GM23338 (cell line): ENCODE data around the gene MAN1A2. TPM values are rescaled to one million over a fixed set of nuclear protein-coding genes. Genes with fewer than 3 reads are reported as not detected.

ENCODE experiments used
- ATAC-seq: fragments of 200-7000 bp; cut with Tn5 transposase; 3 replicates; pipeline ENCODE4 v1.9.1; 2020
- DNase-seq: peaks from one replicate; pipeline ENCODE4 v3.0.0-alpha.2; 2015; ENCODE audit warnings: low spot score
- H2AFZ ChIP-seq: fragments of 200-600 bp; sonication (generic); 2 replicates; pipeline ENCODE4 v1.8.0; 2016; ENCODE audit warnings: antibody characterized with exemption, mild to moderate bottlenecking, moderate library complexity
- H3F3A ChIP-seq: fragments of 200-600 bp; sonication (generic); replicated peaks from 2 replicates; pipeline ENCODE4 v1.8.0; 2017; ENCODE audit warnings: antibody characterized with exemption, mixed run types, low read depth
- H3K27ac ChIP-seq: fragments of 200-600 bp; sonication (generic); 2 replicates; pipeline ENCODE4 v1.6.1; 2016; ENCODE audit warnings: low read depth
- H3K27me3 ChIP-seq: fragments of 200-600 bp; sonication (generic); 2 replicates; pipeline ENCODE4 v1.8.0; 2016; ENCODE audit warnings: mild to moderate bottlenecking, mixed run types, moderate library complexity; ENCODE audit not compliant: insufficient read depth
- H3K36me3 ChIP-seq: fragments of 200-600 bp; sonication (generic); 2 replicates; pipeline ENCODE4 v1.8.0; 2016; ENCODE audit warnings: mild to moderate bottlenecking; ENCODE audit not compliant: insufficient read depth
- H3K4me1 ChIP-seq: fragments of 200-600 bp; sonication (generic); 2 replicates; pipeline ENCODE4 v1.8.0; 2016; ENCODE audit warnings: mild to moderate bottlenecking, moderate library complexity; ENCODE audit not compliant: insufficient read depth
- H3K4me2 ChIP-seq: fragments of 200-600 bp; sonication (generic); 2 replicates; pipeline ENCODE4 v1.7.1; 2017; ENCODE audit warnings: mixed run types
- H3K4me3 ChIP-seq: fragments of 200-600 bp; sonication (generic); 2 replicates; pipeline ENCODE4 v1.6.1; 2016; ENCODE audit warnings: mixed run types
- H3K79me2 ChIP-seq: fragments of 200-600 bp; sonication (generic); replicated peaks from 2 replicates; pipeline ENCODE4 v1.8.0; 2017; ENCODE audit warnings: mild to moderate bottlenecking; ENCODE audit not compliant: insufficient read depth
- H3K9me2 ChIP-seq: fragments of 200-600 bp; sonication (generic); 2 replicates; pipeline ENCODE4 v1.8.0; 2017; ENCODE audit not compliant: insufficient read depth
- H4K20me1 ChIP-seq: fragments of 200-600 bp; sonication (generic); replicated peaks from 2 replicates; pipeline ENCODE4 v1.8.0; 2017; ENCODE audit warnings: mild to moderate bottlenecking; ENCODE audit not compliant: insufficient read depth
- H3K27ac Mint-ChIP-seq: 2 replicates; pipeline ENCODE4 v1.8.0; 2020; ENCODE audit warnings: inconsistent platforms, mild to moderate bottlenecking, moderate library complexity, mixed read lengths
- H3K27me3 Mint-ChIP-seq: 3 replicates; pipeline ENCODE4 v1.8.0; 2022; ENCODE audit warnings: low read depth, mild to moderate bottlenecking, moderate library complexity, mixed read lengths, inconsistent platforms; ENCODE audit not compliant: insufficient read depth, poor library complexity
- H3K36me3 Mint-ChIP-seq: 3 replicates; pipeline ENCODE4 v1.8.0; 2021; ENCODE audit warnings: low read depth, mild to moderate bottlenecking, inconsistent platforms, moderate library complexity, mixed read lengths
- H3K4me1 Mint-ChIP-seq: 3 replicates; pipeline ENCODE4 v1.8.0; 2020; ENCODE audit warnings: mild to moderate bottlenecking, inconsistent platforms, mixed read lengths
- H3K4me3 Mint-ChIP-seq: 3 replicates; pipeline ENCODE4 v1.8.0; 2021; ENCODE audit warnings: moderate library complexity, mild to moderate bottlenecking, inconsistent platforms, mixed read lengths
- H3K9me3 Mint-ChIP-seq: 3 replicates; pipeline ENCODE4 v1.8.0; 2020; ENCODE audit warnings: moderate library complexity, mild to moderate bottlenecking, inconsistent platforms, mixed read lengths
- CREB1 ChIP-seq: fragments of 250-450 bp; sonication (Bioruptor Pico); IDR thresholded peaks from 2 replicates; pipeline ENCODE4 v1.5.0; 2020; ENCODE audit warnings: low read depth, mild to moderate bottlenecking, moderate library complexity
- EZH2phosphoT487 ChIP-seq: fragments of 200-600 bp; sonication (generic); IDR thresholded peaks from one replicate; pipeline ENCODE4 v1.8.1; 2018; ENCODE audit warnings: antibody characterized with exemption; ENCODE audit not compliant: unreplicated experiment
- JUNB ChIP-seq: IDR thresholded peaks from one replicate; pipeline ENCODE4 v1.6.1; 2016; ENCODE audit warnings: antibody characterized with exemption; ENCODE audit not compliant: unreplicated experiment
- NANOG ChIP-seq: IDR thresholded peaks from 2 replicates; pipeline ENCODE4 v1.6.1; 2016; ENCODE audit warnings: antibody characterized with exemption, borderline replicate concordance
- POLR2AphosphoS5 ChIP-seq: IDR thresholded peaks from 2 replicates; pipeline ENCODE4 v1.6.1; 2016; ENCODE audit warnings: antibody characterized with exemption, low read depth
- STAT1 ChIP-seq: IDR thresholded peaks from one replicate; pipeline ENCODE4 v1.6.1; 2016; ENCODE audit warnings: antibody characterized with exemption; ENCODE audit not compliant: unreplicated experiment
- polyA plus RNA-seq: library from polyadenylated mRNA; unstranded; fragments of >200 nt; fragmentation: Nextera tagmentation; extraction: Ambion mirVana; gene quantifications from 2 replicates; pipeline ENCODE4 v1.2.1, GENCODE V29; 2016
- total RNA-seq: library from RNA; depleted of rRNA; stranded (reverse); fragments of >200 nt; shearing (Covaris generic); gene quantifications from 2 replicates; pipeline ENCODE4 v1.2.3, GENCODE V29; 2014
- TF ChIP-seq, protein P1 (sequence below): IDR thresholded peaks from one replicate; pipeline ENCODE4 v1.6.1; 2018; ENCODE audit warnings: antibody characterized with exemption; ENCODE audit not compliant: unreplicated experiment
- TF ChIP-seq, protein P2 (sequence below), 2 experiments: fragments of 200-600 bp in 1 of 2; sonication (generic) in 1 of 2; conservative IDR thresholded peaks; 2 replicates each; pipeline versions ENCODE4 v1.5.1 to v1.6.1; 2016 to 2017; ENCODE audit warnings: antibody characterized with exemption in 2 of 2, low read depth in 2 of 2, mild to moderate bottlenecking in 2 of 2, moderate library complexity in 1 of 2
- TF ChIP-seq, protein P3 (sequence below): fragments of 250-450 bp; sonication (Bioruptor Pico); IDR thresholded peaks from 2 replicates; pipeline ENCODE4 v1.5.0; 2020; ENCODE audit warnings: mild to moderate bottlenecking, moderate library complexity

The MAN1A2 gene
- total and polyA plus RNA-seq, 2 experiments from 2014 or later, result 18.6 to 22.2 TPM

DNA sequence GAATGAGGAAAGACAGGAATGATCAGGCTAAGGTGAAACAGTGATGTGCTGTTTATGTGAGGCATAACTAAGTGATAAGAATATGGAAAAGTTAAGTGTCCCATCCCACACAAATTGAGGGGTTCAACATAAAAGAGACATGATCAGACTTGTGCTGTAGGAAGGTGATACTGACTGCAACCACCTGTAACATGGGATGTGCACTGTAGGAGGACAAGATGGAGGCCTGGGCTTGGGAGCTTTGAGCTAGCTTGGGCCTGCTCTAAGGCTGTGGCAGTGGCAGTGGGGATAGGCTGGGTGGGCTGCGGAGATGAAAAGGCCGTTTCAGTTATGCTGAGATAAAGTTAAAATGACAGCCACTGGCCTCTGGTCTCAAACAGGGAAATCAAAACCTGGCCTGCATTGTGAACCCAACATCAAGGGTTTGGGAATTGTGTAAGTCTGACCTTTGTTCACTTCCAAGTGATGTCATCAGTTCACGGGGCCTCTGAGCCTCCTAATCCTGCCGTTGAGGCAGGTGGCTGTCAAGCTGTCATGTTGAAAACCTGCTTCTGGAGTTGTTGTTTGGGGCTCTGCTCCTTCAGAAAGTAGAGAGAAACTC lies 177.4 kb downstream of the MAN1A2 start (continued):
- TF ChIP-seq, protein P1, sequence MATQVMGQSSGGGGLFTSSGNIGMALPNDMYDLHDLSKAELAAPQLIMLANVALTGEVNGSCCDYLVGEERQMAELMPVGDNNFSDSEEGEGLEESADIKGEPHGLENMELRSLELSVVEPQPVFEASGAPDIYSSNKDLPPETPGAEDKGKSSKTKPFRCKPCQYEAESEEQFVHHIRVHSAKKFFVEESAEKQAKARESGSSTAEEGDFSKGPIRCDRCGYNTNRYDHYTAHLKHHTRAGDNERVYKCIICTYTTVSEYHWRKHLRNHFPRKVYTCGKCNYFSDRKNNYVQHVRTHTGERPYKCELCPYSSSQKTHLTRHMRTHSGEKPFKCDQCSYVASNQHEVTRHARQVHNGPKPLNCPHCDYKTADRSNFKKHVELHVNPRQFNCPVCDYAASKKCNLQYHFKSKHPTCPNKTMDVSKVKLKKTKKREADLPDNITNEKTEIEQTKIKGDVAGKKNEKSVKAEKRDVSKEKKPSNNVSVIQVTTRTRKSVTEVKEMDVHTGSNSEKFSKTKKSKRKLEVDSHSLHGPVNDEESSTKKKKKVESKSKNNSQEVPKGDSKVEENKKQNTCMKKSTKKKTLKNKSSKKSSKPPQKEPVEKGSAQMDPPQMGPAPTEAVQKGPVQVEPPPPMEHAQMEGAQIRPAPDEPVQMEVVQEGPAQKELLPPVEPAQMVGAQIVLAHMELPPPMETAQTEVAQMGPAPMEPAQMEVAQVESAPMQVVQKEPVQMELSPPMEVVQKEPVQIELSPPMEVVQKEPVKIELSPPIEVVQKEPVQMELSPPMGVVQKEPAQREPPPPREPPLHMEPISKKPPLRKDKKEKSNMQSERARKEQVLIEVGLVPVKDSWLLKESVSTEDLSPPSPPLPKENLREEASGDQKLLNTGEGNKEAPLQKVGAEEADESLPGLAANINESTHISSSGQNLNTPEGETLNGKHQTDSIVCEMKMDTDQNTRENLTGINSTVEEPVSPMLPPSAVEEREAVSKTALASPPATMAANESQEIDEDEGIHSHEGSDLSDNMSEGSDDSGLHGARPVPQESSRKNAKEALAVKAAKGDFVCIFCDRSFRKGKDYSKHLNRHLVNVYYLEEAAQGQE, result no peak
- no peak for TF ChIP-seq NANOG
- TF ChIP-seq EZH2phosphoT487, result no peak
- TF ChIP-seq CREB1, result no peak
- no peak for TF ChIP-seq POLR2AphosphoS5

DNA sequence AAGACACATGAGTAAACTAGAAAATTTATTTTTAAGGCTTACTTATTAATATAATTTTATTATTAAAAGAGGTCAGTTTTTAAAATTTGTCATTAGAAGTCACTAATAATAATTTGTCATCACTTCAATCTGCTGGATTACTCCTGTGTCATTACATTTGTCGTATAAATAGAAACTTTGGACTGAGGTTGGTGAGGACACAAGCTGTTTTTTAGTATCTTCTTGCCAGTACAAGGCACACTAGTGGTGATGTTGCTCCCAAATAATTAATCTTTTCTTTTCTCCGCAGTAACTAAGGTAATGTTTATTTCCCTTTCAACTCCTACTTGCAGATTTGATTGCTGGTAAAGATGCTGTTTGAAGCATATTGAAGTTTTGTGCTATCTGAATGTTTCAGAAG lies 179.2 kb downstream of the MAN1A2 start:
- Histone ChIP-seq H3K4me3 (no peak overlapping the region), H3K36me3 (no peaks in the 10 kb centered on the region), H3F3A (no peaks in the 10 kb centered on the region), H3K9me2 (no peaks in the 10 kb centered on the region), H3K4me2 (no peak overlapping the region), H3K79me2 (no peaks in the 10 kb centered on the region), H3K27ac (no peak overlapping the region), H3K27me3 (no peaks in the 10 kb centered on the region), H4K20me1 (no peaks in the 10 kb centered on the region), H3K4me1 (no peaks in the 10 kb centered on the region), H2AFZ (no peak overlapping the region)
- Mint-ChIP-seq H3K4me1 (no peaks in the 10 kb centered on the region), H3K36me3 (no peaks in the 10 kb centered on the region), H3K4me3 (no peak overlapping the region), H3K27ac (no peak overlapping the region), H3K27me3 (no peaks in the 10 kb centered on the region), H3K9me3 (no peaks in the 10 kb centered on the region)
- DNase-seq (no peak), ATAC-seq (no peak)
- TF ChIP-seq JUNB (no peak), NANOG (no peak), CREB1 (no peak), STAT1 (no peak), POLR2AphosphoS5 (no peak)
- TF ChIP-seq, protein P2, sequence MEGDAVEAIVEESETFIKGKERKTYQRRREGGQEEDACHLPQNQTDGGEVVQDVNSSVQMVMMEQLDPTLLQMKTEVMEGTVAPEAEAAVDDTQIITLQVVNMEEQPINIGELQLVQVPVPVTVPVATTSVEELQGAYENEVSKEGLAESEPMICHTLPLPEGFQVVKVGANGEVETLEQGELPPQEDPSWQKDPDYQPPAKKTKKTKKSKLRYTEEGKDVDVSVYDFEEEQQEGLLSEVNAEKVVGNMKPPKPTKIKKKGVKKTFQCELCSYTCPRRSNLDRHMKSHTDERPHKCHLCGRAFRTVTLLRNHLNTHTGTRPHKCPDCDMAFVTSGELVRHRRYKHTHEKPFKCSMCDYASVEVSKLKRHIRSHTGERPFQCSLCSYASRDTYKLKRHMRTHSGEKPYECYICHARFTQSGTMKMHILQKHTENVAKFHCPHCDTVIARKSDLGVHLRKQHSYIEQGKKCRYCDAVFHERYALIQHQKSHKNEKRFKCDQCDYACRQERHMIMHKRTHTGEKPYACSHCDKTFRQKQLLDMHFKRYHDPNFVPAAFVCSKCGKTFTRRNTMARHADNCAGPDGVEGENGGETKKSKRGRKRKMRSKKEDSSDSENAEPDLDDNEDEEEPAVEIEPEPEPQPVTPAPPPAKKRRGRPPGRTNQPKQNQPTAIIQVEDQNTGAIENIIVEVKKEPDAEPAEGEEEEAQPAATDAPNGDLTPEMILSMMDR (conservative IDR thresholded peaks at IDR 0.05; ENCODE audit: low read depth in 2 of 2), result no peak
- TF ChIP-seq, protein P3, sequence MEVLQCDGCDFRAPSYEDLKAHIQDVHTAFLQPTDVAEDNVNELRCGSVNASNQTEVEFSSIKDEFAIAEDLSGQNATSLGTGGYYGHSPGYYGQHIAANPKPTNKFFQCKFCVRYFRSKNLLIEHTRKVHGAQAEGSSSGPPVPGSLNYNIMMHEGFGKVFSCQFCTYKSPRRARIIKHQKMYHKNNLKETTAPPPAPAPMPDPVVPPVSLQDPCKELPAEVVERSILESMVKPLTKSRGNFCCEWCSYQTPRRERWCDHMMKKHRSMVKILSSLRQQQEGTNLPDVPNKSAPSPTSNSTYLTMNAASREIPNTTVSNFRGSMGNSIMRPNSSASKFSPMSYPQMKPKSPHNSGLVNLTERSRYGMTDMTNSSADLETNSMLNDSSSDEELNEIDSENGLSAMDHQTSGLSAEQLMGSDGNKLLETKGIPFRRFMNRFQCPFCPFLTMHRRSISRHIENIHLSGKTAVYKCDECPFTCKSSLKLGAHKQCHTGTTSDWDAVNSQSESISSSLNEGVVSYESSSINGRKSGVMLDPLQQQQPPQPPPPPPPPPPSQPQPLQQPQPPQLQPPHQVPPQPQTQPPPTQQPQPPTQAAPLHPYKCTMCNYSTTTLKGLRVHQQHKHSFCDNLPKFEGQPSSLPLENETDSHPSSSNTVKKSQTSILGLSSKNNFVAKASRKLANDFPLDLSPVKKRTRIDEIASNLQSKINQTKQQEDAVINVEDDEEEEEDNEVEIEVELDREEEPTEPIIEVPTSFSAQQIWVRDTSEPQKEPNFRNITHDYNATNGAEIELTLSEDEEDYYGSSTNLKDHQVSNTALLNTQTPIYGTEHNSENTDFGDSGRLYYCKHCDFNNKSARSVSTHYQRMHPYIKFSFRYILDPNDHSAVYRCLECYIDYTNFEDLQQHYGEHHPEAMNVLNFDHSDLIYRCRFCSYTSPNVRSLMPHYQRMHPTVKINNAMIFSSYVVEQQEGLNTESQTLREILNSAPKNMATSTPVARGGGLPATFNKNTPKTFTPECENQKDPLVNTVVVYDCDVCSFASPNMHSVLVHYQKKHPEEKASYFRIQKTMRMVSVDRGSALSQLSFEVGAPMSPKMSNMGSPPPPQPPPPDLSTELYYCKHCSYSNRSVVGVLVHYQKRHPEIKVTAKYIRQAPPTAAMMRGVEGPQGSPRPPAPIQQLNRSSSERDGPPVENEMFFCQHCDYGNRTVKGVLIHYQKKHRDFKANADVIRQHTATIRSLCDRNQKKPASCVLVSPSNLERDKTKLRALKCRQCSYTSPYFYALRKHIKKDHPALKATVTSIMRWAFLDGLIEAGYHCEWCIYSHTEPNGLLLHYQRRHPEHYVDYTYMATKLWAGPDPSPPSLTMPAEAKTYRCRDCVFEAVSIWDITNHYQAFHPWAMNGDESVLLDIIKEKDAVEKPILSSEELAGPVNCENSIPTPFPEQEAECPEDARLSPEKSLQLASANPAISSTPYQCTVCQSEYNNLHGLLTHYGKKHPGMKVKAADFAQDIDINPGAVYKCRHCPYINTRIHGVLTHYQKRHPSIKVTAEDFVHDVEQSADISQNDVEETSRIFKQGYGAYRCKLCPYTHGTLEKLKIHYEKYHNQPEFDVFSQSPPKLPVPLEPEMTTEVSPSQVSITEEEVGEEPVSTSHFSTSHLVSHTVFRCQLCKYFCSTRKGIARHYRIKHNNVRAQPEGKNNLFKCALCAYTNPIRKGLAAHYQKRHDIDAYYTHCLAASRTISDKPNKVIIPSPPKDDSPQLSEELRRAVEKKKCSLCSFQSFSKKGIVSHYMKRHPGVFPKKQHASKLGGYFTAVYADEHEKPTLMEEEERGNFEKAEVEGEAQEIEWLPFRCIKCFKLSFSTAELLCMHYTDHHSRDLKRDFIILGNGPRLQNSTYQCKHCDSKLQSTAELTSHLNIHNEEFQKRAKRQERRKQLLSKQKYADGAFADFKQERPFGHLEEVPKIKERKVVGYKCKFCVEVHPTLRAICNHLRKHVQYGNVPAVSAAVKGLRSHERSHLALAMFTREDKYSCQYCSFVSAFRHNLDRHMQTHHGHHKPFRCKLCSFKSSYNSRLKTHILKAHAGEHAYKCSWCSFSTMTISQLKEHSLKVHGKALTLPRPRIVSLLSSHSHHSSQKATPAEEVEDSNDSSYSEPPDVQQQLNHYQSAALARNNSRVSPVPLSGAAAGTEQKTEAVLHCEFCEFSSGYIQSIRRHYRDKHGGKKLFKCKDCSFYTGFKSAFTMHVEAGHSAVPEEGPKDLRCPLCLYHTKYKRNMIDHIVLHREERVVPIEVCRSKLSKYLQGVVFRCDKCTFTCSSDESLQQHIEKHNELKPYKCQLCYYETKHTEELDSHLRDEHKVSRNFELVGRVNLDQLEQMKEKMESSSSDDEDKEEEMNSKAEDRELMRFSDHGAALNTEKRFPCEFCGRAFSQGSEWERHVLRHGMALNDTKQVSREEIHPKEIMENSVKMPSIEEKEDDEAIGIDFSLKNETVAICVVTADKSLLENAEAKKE (CRISPR knock-in tag), result no peak
- TF ChIP-seq, protein P1, result no peak
